Stimulated activated CD4-positive, alpha-beta T cell treated with anti-CD3 and anti-CD28 coated beads, Interleukin-12 subunit alpha, Interleukin-12 subunit beta, amount 100 ng/mL, for 24 hours (primary cell): Measurements from ENCODE around the gene SRGAP2C.
"Not testable (repeated sequence)": the region's sequence is repeated elsewhere in the genome, so short reads cannot be mapped to it uniquely, and the experiment has no call there.

Source experiments
- DNase-seq, 2 experiments: peaks; one replicate each; pipeline ENCODE4 v3.0.0-alpha.2; 2020; ENCODE audit warnings: low read depth in 2 of 2

SRGAP2C gene

DNA sequence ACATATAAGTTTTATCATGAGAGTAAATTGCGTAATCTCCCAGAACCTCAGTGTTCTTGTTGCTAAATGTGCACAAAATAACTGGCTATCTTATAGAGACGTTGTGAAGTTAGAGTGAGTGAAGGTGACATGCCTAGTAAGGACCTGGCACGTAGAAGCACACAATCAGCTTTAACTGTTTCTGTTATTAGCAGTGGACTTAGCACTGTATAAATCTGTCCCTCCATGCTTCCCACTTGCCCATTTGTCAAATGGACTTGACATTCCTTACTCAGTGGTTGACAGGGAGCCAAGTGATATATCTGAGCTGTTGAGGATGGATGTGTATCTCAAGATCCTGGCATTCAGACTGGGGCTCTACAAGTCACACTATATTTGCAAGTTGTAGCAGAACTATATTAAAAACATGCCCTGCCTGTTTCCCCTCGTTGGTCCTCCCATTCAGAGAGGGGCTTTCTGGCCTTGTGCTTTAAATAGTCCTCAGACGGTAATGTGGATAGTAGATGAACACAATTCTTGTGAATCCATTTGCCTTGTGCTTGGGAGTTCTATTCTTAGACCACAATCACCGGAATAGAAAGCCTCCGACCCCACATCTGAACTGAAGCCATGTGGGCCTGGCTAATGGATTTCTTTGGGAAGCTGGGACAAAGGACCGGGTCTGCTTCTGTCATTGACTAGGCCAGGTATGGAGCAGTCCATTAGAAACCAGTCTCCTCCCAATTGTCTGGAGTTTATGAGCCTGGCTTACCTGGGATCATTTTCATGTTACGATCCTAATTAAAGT is 43.0 kb downstream of the SRGAP2C start:
- not testable (repeated sequence) for DNase-seq

DNA sequence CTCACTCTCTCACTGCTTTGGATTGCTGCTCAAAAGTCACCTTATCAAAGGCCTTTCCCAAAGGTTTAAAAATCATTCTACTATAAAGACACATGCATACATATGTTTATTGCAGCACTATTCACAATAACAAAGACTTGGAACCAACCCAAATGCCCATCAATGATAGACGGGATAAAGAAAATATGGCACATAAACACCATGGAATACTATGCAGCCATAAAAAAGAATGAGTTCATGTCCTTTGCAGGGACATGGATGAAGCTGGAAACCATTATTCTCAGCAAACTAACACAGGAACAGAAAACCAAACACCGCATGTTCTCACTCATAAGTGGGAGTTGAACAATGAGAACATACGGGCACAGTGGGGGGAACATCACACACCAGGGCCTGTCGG is 45.9 kb downstream of the SRGAP2C start:
- DNase-seq: not testable (repeated sequence)

DNA sequence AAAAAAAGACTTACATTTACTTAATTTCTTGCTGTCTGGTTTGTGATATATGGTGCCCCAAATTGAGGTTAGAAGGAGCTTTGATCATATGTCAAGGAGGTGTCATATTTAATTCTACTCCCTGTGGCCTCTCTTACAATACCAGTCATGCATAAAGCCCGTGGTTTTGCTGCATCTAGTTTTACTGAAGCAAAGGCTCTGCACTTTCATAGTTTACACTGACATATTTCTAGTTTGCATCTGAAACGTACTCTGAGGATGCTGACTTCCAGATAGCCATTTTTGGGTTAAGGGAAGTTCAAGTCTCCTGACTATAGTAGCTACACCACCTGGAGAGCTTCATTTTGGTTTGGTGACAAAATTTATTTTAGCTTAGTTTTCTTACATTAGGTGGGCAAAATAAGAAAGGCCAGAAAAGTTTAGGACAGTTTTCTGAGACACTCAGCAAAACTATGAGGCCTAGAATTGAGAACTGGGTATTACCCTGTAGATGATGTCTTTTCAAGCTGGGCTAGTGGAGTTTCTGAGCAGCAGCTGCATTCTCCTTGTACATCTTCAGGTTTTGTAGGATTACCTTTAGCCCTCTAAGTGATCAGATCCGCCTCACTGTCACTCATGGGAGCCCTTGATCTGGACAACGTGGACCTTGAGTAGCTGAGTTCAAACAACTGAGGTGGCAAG is 47.8 kb downstream of the SRGAP2C start:
- not testable (repeated sequence) for DNase-seq

DNA sequence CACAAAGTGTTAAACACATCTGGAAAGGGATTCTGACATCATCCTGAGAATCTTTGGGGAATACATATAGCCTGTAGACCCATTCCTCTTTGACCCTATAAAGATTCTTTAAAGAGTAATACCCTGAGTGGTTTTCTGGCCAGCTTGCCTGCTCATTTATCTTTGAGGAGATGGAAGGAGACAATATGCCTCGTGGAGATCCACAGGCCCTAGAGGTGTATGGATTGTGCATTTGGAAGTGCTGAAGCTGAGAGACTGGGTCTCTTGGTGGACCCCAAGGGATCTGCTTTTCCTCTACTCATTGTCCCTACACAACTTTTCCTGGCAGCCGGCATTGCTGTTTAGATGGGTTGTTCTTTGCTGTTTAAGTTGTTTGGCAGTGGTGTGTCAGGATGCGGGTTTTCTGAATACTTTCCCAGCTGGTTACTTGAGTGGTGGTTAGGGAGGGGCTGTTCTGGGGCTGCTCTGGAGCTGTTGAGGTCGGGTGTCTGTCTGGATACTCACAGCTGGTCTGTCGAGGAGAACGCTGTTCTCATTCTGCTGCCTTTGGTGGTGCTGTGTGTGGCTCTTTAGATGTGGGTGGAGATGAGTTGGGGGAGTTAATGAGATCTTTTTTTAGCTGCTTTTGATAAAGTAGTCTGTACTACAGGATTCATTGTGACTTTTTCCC is 49.5 kb downstream of the SRGAP2C start:
- not testable (repeated sequence) for DNase-seq

DNA sequence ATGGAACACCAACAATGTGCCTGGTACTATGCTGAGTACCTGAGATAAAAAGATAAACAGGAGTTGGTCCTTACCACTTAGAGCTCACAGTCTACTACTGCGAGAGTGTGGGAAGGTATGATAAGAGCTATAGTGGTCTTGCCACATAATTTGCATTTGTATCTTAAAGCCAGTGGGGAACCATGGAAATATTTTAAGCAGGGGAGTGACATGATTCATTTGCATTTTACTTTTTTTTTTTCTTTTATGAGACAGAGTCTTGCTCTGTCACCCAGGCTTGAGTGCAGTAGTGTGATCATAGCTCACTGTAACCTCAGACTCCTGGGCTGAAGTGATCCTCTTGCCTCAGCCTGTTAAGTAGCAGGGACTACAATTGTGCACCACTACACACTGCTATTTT is 53.6 kb downstream of the SRGAP2C start:
- not testable (repeated sequence) for DNase-seq

DNA sequence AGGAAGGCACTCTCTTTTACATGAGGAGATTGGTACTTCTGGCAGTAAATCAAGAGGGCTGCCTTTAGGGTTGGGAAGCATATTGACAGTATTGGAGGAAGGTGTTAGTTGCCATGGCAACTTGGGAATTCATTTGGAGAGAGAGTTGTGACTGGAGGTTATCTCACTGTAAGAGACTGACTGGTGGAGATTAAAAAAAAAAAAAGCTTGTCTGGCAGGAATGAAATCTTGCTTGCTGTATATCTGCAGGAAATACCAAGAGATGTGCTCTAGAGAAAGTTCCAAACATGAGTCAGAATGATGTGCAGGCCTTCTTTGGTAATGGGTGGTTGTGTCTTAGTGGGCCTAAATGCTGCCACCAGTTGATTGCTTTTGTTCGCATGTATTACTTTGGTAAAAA is 59.1 kb downstream of the SRGAP2C start:
- DNase-seq: not testable (repeated sequence)

DNA sequence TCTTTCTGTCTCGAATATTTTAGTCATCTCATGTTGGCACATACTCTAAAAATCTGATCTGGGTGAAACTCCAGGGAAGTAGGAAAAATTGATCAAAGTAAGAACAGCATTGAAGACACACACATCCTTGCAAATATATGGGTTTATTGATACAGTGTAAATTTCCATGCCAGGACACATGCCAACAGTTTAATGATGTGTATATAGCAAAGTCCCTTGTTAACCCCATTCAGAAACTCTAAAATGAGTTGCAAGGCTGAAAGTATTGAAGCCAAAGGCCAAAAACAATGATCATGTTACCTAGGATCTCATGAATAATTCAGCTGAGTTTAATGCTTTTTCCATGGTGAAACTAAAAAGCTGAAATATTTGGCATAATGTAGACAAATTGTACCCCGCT is 61.6 kb downstream of the SRGAP2C start:
- not testable (repeated sequence) for DNase-seq

DNA sequence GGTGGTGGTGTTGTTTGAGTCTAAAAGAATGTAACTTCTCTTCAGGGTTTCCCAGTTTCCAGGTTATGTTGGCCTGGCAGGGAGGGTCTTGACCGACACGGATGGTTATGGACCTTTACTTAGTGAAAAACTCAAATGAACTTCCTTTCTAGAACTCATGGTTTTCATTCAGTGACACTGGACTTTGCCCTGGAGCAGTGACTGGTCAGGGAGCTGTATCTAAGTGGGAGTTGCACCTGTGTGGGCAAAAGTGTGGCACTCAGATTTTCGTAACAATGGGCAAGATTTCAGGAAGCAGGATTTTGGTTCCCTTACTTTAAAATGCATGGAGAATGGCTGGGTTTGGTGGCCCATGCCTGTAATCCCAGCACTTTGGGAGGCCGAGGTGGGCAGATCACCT is 67.9 kb downstream of the SRGAP2C start:
- DNase-seq: not testable (repeated sequence)

DNA sequence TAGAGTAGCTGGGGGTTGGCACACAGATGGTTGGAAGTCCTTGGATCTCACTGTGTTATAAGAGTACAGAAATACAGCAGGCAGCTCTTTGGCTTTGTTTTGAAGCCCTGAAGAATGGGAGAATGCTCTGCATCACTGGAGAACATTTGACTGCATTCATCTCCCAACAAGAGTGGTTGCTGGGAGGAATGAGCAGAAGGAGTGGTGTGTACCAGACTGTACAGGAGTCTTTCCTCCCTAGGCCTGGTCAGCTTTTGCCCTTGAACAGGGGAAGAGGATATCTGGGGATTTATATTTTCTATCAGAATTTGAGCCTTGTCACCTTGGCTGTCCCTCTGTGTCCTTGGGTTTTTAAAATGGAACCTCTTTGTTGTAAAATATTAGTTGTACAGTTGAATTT is 69.8 kb downstream of the SRGAP2C start:
- DNase-seq: not testable (repeated sequence)

DNA sequence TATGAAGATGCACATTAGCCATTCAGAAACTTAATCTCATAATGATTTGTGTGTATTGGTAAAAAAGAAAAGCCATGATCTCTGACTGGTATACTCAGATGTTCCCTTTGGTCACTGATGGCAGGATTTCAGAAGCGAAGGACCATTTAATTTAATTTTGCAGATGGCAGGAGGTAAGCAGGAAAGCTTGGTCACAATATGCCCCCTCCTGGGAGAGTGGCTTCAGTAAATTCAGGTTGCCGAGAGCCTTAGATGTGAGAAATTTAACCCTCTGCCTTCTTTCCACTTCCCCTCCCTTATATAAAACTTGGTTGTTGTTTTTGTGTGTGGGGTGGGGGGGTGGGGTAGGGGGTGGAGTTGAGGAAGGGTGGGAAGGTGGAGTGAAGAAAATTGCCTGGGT is 72.9 kb downstream of the SRGAP2C start:
- DNase-seq: not testable (repeated sequence)

DNA sequence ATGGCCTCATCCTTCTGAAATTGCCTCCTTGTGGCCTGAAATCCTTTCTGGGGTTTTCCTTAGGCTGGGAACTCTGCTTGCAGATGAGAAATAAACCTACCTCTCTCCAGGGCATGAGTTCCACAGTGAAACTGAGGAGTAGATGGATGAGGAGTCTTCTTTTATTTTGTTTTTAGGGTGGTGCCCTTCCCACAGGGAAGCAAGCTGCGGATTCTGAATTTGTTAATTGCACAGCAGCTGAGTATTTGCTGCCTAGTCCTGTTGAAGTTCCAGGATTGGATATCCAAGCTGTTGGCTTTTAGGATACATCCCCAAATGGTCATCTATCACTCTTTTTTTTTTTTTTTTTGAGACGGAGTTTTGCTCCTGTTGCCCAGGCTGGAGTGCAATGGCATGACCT is 73.4 kb downstream of the SRGAP2C start:
- DNase-seq: not testable (repeated sequence)

DNA sequence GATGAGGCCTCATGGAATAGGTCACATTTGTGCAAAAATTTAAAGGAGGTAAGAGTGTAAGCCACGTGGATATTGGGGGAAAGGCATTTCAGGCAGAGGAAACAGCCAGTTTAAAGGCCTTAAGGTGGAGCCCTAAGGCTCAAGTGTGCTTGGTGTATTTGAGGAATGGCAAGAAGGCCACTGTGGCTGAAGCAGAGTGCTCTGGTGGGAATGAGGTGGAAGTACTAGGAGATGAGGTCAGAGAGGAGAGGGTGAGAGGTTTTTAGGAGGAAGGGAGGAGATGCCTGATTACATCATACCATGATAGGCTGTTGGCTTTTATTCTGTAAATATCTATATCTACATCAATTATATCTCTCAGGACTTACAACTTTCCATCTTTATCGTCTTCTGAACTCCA is 75.4 kb downstream of the SRGAP2C start:
- DNase-seq: not testable (repeated sequence)

DNA sequence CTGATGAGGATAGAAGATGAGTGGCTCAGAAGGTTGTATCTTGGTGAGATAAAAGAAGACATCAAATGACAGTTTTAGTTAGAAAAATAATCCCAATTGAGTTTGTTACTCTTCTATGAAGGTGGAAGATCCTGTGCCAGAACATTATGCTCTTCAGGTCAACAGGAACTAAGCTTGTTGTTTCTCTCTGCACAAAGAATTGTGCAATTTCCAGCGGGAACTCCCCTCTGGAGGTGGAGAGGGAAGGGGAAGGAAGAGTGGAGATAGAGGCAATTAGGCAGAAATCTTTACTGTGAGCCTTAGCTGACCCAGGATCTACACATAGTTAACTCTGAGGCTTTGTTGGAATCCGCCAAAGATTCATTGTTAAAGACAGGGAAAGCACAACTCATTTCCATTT is 77.4 kb downstream of the SRGAP2C start:
- DNase-seq: not testable (repeated sequence)

DNA sequence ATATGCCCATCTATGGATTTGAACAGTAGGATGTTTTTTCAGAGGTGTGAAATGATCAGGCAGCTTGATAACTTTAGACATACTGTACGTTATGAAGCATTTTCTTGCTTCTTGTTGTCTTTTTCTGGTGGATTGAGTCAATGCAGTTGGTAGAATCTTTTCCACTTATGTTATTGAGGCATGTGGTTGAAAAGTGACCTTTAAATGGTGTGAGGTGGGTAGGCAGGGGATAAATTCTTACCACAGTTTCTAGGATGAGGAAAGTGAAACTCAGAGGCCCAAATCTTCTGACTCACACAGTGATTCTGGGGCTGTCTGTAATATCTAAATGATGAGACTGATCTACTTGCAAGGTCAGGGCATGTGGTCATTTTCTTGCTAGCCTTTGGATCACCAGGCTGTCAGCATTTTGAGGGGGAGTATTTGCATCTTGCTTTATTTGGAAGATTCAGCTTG is 79.0 kb downstream of the SRGAP2C start:
- not testable (repeated sequence) for DNase-seq

DNA sequence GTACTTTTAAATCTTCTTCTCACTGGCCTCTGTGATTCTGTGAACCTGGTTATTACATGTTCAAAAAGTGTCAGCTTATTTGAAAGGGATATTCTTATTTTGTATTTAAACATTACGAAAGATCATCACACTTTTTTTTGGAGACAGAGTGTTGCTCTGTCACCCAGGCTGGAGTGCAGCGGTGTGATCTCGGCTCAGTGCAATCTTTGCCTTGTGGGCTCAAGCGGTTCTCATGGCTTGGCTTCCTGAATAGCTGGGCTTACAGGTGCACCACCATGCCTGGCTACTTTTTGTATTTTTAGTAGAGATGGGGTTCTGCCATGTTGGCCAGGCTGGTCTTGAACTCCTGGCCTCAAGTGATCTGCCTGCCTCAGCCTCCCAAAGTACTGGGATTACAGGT is 82.3 kb downstream of the SRGAP2C start:
- not testable (repeated sequence) for DNase-seq

DNA sequence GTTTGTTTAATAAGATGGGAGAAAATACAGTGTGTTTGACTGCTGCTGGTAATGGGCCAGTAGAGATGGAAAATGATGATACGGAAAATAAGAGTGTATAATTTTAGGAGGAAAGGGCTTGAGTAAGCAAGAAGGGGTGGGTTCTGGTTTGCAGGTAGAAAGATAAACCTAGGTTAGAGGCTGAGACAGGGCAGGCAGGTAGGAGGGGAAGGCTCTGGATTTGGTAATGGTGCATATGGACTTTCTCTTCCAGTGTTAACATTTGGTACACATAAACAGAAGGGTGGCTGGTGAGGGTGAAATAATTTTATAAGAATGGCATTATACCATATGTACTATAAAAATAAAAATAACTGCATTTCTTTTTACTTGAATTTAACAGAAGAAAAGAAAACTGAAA is 84.5 kb downstream of the SRGAP2C start:
- not testable (repeated sequence) for DNase-seq

DNA sequence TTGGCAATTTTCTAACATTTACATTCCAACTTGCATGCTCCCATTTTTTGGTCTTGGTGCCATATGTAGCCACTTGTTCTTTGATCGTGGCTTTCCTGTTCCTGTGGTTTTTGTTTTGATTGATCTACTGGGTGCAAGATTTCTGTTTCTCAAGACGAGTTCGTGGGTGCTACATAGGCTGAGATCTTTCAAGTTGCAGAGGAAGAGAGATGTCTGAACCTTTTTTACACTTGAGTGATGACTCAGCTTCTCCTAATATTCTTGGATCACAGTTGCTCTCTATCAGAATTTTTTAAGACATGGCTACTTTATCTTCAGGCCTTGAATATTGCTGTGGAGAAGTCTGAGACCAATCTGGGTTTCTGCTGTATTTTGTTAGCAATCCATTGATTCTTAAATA is 85.2 kb downstream of the SRGAP2C start:
- not testable (repeated sequence) for DNase-seq

DNA sequence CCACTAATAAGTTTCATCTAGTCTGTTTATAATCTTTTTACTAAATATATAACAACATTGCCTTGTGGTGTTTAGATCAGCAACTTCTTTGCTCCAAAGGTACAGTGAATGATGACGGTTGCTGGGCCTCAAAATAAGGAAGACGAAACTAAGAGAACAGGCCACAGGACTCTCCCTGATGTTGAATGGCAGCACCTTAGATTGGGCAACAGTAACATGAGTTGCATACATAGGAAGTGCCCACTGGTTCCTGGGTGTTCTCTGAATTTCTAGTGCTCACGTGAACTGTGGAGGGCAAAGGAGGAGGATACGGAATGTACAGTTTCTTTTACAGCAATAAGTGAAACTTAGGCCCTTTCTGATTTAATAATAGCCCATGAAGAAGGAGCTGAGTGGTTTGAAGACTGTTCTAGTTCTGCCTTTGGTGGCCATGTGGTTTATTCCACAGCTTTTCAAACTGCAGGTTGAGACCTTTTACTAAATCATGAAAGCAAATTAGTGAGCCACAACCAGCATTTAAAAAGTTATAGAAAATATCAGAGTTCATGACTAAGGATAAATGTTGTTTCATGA is 86.5 kb downstream of the SRGAP2C start:
- not testable (repeated sequence) for DNase-seq

DNA sequence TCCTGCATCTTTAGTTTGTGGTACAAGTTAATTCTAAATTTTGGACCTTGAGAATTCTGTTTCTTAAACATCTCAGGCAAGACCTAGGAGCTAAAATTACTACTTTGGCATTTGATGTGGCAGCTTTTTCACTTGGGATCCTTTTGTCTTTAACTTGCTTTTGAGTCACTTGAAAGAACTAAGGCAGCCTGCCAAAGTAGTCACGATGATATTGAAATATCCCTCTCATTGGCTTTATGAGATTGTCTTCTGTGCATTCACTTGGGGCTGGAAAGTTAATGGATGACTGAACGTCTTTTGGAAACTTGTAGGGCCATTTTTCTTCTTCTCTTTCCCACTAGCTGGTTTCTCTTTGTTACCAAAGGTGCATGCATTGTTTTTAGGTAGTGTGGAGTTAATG is 90.7 kb downstream of the SRGAP2C start:
- not testable (repeated sequence) for DNase-seq

DNA sequence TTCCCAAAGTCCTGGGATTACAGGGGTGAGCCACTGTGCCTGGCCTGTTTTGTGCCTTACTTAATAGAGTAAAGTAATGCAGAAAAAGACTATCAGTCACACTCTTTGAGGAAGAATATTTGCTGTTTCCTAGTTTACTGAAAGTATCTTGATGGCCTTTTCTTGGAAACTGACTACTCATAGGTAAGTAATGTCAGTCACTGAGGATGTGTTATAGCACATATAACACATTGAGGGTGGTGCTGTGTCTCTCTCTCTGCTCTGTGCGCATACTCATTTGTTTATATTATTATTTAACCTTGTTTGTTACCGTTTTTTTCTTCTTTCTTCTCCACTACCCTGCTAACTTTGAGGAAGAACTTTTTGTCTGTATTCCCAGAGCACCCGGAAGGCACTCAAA is 93.4 kb downstream of the SRGAP2C start:
- DNase-seq: not testable (repeated sequence)

DNA sequence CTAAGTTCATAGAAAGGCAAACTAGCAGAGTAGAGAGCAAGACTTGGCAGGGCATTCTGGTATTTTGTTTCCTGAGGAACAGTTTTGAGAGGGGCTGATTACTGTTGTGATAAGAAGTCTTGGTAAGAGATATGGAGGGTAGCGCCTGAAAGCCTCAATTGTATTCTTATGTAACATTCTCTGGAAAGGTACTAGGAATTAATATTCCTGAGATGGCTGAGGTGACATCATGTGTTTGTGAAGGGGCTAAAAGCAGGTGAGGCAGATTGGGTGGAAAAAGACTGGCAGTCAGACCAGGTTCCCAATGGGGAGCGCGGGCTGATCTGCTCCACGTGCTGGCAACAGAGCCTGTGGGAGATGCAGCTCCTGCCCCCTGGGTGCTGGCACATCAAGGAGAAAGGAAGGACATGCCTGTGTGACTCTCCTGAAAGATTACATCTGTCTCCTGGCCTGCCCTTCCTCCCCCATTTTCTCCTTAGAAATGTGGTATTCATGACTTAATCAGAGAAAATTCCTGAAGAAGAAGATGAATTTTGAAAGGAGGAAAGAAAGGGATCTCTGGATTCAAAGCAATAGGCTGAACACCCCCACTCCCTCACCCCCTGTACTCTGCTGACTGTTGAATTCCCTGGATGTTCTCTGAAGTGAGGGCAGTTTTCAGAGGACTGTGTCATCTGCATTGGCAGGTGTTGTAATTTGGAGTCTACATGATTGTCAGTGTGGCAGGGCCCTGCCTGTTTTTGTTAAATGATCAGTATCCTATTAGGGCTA is 94.2 kb downstream of the SRGAP2C start:
- DNase-seq: not testable (repeated sequence)
